A673 (cell line): ENCODE measurements around the gene PDZD8.

Source experiments
- EZH2 ChIP-seq: fragments of 200-600 bp; sonication (generic); IDR thresholded peaks from 2 replicates; pipeline ENCODE4 v1.6.1; 2017; ENCODE audit warnings: borderline replicate concordance, low read depth, mild to moderate bottlenecking, mixed read lengths, antibody characterized with exemption, low read length; ENCODE audit not compliant: poor library complexity, severe bottlenecking
- TF ChIP-seq, protein P1 (sequence below): fragments of 300-800, 200-600 bp; sonication (generic); conservative IDR thresholded peaks from 2 replicates; pipeline ENCODE4 v1.5.1; 2017; ENCODE audit warnings: low read depth, mild to moderate bottlenecking, antibody characterized with exemption, low read length, moderate library complexity, mixed read lengths

DNA sequence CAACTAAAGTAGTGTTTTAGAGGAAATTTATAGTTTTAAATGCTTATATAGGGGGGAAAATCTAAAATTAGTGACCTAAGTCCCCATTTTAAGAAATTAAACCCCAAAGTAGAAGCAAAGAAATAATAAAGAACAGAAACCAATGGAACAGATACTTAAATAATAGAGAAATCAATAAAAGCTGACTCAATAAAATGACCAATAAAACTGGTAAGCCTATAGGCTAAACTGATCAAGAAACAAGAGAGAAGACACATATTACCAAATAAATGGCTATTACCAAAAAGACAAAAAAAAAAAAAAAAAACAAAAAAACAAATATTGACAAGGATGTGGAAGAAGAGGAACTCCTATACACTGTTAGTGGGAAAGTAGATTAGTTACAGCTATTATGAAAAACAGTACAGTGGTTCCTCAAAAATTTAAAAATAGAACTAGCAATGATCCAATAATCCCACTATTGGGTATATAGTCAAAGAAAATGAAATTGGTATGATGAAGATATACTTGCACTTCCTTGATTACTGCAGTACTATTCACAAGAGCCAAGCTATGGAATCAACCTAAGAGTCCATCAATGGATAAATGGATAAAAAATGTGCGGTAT is 81.1 kb downstream of the PDZD8 start:
- TF ChIP-seq EZH2, result no peak
- TF ChIP-seq, protein P1, sequence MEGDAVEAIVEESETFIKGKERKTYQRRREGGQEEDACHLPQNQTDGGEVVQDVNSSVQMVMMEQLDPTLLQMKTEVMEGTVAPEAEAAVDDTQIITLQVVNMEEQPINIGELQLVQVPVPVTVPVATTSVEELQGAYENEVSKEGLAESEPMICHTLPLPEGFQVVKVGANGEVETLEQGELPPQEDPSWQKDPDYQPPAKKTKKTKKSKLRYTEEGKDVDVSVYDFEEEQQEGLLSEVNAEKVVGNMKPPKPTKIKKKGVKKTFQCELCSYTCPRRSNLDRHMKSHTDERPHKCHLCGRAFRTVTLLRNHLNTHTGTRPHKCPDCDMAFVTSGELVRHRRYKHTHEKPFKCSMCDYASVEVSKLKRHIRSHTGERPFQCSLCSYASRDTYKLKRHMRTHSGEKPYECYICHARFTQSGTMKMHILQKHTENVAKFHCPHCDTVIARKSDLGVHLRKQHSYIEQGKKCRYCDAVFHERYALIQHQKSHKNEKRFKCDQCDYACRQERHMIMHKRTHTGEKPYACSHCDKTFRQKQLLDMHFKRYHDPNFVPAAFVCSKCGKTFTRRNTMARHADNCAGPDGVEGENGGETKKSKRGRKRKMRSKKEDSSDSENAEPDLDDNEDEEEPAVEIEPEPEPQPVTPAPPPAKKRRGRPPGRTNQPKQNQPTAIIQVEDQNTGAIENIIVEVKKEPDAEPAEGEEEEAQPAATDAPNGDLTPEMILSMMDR, result no peak
